Activated gamma-delta T cell treated with Interleukin-2 at 50 U/mL for 16 hours (primary cell): ENCODE results near the gene CIDEC.
"Not testable (repeated sequence)": the region's sequence is repeated elsewhere in the genome, so short reads cannot be mapped to it uniquely, and the experiment has no call there.

Experiments used
- DNase-seq: peaks from one replicate; pipeline ENCODE4 v3.0.0-alpha.2; 2020

Gene CIDEC

DNA sequence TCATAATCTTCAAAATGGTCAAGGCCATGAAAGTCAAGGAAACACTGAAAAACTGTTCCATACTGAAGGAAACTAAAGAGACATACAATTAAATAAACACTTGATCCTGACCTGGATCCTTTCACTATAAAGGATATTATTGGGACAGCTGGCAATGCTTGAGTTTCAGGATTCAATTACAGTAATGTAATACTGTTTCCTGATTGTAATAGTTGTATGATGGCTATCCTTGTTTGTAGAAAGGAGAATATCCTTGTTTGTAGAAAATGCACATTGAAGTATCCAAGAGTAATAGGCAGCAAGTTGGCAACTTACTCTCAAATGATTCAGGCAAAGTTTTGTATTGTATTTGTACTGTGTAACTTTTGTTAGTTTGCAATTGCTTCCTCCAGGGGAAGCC, 4.6 kb downstream of the CIDEC start:
- no peak for DNase-seq

DNA sequence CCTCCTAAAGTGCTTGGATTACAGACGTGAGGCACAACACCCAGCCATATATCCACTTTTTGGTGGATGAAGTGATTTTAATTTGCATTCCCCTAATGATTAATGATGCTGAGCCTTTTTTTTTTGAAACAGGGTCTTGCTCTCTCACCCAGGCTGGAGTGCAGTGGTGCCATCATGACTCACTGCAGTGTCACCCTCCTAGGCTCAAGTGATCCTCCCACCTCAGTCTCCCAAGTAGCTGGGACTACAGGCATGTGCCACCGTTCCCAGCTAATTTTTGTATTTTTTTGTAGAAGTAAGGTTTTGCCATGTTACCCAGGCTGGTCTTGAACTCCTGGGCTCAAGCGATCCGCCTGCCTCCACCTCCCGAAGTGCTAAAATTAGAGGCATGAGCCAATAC, 8.0 kb downstream of the CIDEC start:
- DNase-seq, result not testable (repeated sequence)

DNA sequence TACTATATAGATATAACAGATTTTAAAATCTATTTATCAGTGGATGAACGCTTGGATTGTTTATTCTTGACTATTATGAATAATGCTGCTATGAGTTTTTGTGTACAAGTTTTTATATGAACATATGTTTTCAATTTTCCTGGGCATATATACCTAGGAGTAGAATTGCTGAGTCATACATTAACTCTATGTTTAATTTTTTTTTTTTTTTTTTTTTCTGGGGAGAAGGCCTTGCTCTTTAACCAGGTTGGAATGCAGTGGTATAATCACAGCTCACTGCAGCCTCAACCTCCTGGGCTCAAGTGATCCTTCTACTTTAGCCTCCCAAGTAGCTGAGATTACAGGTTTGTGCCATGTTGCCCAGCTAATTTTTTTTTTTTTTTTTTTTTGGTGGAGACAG, 9.1 kb downstream of the CIDEC start:
- DNase-seq, result no peak

DNA sequence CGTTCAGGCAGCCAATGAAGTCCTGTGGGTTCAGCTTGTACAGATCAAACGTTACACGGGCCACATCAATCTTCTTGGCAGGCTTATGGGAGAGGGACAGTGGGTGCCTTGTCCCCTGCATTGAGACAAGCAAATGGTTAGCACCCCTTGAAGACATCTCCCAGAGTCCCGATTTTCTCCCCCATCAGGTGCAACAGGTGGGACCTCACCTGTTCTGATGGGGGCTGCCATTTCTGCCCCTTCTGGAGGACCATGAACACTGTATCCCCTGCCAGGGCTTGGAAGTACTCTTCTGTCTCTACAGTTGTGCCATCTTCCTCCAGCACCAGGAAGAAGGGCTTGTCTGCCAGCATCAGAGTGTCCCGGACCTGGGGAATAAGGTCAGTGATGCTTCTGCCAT, 10.1 kb downstream of the CIDEC start:
- DNase-seq, result no peak

DNA sequence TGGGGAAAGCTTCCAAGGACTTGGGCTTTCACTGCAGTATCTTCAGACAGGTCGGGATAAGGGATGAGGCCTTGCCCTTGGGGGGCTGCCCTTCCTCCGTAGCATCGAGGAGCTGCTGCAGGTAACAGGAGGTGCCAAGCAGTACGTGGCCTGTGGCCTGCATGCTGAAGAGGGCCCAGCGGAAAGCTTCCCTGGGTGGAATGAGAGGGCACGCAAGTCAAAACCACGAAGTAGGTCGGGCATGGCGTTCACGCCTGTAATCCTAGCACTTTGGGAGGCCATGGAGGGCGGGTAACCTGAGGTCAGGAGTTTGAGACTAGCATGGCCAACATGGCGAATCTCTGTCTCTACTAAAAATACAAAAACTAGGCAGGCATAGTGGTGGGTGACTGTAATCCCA, 12.9 kb downstream of the CIDEC start:
- DNase-seq, result no peak

DNA sequence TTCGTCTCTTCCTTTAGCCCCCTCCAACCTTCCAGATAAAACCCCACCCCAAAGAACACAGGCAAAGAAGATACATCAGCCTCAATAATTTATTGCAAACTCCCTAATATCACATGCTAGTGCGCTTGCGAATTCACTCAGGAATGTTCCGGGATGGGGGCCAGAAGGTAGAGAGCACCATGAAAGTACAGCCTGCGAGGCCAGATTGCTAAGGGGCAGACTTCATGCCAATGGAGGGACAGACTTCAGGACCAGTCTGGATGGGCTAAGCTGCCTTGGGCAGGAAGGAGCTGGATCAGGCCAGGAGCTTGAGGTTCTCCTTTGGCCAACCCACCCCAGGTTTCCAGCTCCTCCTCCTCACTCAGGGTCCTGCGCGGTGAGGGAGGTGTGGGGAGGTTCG, 13.4 kb downstream of the CIDEC start:
- no peak for DNase-seq

DNA sequence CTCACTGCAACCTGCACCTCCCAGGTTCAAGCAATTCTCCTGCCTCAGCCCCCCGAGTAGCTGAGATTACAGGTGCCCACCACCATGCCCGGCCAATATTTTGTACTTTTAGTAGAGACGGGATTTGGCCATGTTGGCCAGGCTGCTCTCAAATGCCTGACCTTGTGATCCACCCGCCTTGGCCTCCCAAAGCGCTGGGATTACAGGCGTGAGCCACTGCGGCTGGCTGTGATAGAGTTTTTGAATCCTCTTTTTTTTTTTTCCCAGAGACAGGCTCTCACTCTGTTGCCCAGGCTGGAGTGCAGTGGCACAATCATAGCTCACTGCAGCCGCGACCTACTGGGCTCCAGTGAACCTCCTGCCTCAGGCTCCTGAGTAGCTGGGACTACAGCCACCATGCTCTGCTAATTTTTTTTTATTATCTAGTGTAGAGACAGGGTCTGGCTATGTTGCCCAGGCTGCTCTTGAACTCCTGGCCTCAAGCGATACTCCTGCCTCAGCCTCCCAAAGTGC, 14.9 kb downstream of the CIDEC start:
- DNase-seq, result not testable (repeated sequence)

DNA sequence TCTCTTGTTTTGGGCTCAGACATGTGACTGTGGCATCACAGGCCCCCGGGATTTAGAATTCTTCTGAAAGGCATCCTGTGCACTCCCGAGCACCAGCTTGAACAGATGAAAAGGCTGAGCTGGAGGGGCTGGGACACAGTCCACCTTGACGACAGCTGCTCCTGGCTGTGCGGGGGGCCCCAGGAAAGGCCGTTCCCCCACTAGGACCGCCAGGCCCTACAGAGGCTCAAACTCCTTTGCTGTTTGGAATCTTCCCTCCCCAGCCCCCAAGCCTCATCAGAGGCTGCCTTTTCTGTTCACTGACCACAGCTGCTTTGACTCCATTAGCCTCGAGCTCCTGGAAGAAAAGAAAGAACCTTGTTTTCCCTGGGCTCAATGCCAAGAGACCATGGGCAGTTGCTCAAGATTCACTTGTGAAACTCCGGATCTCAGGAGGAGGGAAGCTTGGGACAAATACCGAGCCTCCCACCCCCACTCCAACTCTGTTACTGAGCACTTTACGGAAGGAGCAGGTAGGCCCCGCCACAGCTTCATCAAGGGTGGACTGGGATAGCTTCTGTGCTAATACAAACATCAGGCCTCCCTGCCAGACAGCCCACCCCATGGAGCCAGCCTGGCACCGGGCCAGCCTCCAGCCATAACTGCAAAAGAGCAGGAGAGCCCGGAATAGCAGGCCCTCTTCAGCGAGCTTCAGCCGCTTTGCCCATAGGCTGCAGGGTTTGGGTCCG, 15.7 kb downstream of the CIDEC start:
- no peak for DNase-seq

DNA sequence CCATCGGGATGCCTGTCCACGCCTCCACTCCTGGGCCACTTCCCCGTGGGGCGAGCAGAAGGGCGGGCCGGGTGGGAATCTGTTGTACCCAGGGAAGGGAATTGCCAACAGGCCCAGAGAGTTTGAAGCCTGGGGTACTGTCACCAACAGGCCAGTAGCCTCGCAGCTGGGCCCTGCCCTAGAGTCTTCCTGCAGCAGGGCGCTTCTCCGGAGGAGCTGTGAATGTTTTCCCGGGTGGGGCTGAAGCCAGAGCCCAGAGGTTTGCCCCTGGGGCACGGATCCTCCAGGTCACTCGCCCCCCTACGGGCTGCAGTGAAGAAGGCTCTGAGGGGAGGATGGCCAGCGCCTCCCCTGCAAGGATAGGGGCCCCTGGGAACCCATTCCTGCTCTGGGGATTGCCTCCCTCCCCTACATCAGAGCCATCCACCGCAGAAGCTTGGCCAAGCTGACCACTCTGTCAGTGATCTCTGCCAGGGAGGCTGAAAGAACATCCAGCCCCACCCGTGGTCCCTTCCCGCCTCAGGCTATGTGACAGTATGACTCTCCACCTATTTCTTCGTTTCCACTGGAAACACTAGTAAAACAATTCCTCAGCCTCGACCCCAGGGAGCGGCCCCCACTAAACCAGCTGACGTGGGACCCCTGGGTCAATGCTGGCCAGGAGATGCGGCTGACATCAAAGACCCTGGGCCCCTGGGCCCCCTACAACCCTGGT, 16.8 kb downstream of the CIDEC start:
- no peak for DNase-seq

DNA sequence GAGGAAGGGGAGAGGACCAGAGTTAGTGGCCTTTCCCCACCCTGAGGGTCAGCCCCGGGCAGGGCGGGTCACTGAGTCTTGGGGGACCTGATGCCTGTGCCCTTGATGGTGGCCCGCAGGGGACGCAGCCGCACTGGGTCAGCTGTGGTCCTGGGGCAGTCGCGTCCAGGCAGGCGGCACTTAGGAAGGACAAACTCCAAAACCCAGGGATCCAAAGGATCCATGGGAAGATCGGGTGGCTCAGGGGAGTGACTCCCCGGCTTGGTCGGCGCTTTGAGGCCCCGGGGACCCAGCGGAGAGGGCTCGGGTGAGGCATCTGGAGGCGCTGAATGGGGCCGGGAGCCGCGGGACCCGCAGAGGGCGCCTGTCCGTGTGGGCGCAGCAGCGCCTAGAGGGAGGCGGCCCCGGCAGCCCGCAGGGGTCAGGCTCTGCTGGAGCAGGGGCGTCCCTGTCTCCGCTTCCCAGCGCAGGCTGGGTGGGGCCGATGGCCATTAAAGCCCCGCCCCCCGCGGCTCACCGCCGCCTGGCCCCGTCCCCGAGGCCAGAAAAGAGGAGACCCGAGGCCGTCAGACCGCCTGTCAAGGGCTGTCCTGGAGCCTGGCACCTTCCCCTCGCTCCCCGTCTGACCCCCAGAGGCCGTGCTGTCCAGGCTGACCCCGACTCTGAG, 17.5 kb downstream of the CIDEC start:
- no peak for DNase-seq

DNA sequence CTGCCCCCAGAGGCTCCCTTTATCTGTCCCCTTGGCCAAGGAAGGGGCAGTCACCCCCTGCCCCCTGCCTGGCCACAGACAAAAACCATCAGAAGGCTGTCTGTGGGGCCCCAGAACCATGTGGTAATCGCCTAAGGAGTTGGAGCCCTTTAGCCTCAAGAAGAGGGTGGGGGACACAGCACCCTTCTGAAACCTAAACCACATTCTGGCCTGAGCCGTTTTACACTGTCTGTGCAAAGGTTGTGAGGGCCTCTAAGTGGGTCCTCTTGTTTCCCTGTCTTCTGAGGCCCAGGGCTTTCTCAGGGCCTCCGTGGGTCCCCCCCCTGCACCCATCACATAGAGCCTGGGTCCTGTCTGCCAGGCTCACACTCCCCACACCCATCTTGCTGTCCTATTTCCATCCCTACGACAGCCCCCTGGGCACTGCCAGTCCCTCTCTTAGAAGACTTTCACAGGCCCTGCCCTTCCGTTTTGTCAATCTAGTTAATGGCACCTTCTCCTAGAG, 18.4 kb downstream of the CIDEC start:
- DNase-seq, result no peak

DNA sequence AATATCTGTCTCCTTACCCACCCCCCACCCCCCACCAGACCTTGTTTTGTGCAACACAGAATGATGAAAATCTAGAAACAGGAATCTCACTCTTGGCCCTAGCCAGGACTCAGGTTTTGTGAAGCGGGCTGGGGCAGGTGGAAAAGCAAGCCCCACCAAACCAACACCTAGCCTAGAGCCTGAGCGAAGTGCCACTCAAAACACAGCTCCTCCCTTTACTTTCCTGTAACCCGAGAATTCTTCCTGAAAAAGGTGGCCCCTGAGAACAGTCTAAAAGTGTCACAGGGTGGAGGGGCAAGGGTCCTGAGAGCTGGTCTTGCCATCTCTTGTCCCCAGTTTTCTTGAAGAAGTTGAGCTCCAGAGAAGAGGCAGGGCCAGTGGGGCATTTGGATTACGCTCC, 18.9 kb downstream of the CIDEC start:
- DNase-seq, result no peak

DNA sequence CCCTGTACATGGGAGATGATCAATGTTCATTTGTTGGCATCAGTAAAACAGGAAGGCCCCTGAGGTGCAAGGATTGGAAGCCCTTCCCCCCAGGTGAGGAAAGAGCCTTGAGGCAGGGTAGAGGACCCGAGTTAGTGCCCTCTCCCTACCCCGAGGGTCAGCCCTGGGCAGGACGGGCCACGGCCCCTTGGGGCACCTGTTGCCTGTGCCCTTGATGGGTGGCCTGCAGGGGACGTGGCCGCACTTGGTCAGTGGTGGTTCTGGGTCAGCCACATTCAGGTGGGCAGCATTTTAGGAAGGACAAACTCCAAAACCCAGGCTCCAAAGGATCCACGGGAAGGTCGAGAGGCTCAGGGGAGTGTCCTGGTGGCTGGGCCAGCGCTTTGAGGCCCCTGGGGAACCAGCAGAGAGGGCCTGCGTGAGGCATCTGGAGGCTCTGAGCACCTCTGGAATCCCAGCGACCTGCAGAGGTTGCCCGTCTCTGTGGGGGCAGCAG, 20.5 kb downstream of the CIDEC start:
- no peak for DNase-seq

DNA sequence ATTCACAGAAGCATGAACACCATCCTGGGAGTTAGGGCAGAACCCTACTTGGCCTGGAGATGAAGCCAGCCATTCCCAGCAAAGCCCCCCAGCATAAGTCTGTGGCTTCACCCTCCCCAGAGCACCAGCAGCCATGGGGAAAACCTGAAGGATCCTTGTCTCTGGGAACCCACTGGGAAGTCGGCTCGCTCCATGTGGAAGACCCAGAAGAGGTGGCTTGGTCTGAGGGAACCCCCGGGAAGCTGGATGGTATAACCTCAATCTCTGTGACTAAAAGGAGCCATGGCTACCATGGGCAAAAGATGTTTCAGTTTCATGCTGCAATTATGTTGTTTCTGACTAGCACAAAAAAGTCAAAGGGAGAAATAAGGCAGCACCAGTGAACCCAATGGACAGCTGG, 24.5 kb downstream of the CIDEC start:
- no peak for DNase-seq

DNA sequence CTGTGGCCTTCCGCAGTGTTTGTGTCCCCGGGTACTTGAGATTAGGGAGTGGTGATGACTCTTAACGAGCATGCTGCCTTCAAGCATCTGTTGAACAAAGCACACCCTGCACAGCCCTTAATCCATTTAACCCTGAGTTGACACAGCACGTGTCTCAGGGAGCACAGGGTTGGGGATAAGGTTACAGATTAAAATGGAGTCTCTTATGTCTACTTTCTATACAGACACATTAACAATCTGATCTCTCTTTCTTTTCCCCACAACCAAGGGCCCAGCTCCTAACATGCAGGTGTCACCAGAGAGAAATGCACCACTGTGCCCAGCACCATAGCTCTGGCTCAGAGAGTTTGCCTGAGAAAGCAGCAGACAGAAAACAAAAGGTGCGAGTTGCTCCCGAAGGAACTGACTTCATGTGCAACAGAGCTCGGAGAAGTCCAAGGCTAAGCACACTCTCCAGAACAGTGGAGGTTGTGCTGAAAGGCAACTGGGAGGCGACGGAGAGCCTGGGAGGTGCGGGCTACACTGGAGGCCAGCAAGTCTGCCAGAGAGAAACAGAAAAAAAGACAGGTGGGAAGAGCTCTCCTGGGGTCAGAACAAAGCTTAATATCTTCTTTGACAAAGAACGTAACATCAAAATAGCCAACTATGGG, 25.6 kb downstream of the CIDEC start:
- DNase-seq, result not testable (repeated sequence)

DNA sequence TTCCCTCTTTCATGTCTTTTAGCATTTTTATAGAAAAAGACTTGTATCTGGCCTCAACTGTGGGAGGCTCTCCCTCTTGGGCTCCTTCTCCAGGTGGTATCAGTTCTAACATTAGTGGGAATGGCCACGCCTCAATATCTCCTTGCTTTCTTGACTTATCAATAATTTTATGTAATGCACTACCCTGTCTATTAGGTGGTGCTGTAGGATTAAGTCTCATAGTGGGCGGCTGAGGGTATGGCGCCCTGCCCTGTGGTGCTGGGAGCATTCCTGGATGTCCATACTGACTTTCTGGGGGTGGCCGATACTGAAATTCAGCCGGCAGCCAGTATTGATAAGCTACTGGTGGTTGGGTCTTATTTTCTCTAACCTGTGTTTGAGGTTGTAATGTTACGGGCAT, 27.5 kb downstream of the CIDEC start:
- no peak for DNase-seq

DNA sequence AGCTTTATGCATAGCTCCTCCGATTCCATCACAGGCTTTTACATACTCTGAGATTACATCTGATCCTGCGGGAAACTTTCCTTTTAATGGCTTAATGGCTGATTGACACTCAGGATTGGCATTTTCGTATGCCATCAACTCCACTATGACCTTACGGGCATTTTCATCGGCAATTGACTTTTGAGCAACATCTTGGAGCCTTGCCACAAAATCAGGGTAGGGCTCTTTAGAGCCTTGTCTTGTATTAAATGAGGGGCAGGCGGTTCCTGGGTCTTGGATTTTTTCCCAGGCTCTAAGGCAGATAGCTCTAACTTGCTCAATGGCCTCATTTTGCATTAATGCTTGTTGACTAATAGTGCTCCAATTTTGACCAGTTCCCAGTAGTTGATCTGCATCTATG, 28.1 kb downstream of the CIDEC start:
- not testable (repeated sequence) for DNase-seq

DNA sequence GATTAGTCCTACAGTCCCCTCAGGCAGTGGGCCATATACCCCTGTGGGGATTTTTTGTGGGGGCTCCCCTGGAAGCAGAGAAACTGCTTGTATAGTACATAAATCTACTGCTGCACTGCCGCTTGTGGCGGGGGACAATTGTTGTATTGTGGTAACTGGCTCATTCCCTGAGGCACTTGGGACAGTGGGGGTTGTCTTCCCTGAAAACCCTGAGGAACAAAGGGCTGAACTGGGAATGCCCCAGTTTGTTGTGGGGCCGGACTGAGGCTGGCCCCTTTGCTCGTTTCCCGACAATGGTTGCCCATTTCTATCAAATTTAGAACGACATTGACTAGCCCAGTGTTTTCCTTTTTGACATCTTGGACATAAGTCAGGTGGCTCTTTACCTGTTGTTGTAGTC, 28.7 kb downstream of the CIDEC start:
- not testable (repeated sequence) for DNase-seq

DNA sequence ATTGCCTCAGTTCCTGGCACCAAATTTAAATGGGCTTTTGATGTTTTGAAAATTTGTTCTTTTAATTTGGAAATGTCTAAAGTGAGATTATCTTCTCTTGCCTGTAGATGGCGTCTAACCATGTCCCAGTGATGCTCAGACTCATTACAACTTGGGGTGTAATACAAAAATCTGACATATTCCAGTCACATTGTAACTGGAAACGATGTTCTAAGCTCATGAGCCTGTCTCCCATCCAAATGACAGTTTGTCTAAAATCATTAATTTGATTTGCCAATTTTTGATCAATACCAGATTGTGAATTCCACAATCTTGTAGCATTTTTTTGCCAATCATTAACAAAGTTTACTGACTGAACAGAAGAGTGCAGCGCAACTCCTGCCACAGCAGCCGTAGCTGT, 31.2 kb downstream of the CIDEC start:
- not testable (repeated sequence) for DNase-seq

DNA sequence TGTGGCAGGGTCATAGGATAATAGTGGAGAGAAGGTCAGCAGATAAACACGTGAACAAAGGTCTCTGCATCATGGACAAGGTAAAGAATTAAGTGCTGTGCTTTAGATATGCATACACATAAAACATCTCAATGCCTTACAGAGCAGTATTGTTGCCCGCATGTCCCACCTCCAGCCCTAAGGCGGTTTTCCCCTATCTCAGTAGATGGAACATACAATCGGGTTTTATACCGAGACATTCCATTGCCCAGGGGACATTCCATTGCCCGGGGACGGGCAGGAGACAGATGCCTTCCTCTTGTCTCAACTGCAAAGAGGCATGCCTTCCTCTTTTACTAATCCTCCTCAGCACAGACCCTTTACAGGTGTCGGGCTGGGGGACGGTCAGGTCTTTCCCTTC, 32.2 kb downstream of the CIDEC start:
- DNase-seq, result not testable (repeated sequence)

DNA sequence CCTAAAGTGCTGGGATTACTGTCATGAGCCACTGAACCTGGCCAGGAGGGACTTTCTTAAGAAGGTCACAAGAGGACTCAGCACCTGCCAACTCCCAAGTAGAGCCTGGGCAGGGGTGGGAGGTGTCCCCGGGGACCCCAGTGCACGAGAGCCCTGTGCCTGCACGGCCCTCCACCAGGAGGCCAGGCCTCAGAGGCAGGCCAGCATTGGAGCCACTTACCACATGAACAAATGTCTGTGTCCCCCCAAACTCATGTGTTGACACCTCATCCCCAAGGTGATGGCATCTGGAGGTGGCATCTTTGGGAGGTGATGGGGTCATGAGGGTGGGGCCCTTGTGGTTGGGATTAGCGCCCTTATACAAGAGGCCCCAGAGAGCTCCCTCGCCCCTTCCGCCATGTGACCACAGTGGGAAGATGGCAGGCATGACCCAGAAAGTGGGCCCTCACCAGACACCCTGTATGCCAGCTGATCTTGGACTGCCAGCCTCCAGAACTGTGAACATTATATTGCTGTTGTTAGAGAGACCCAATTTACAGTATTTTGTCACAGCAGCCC, 33.0 kb downstream of the CIDEC start:
- no peak for DNase-seq

DNA sequence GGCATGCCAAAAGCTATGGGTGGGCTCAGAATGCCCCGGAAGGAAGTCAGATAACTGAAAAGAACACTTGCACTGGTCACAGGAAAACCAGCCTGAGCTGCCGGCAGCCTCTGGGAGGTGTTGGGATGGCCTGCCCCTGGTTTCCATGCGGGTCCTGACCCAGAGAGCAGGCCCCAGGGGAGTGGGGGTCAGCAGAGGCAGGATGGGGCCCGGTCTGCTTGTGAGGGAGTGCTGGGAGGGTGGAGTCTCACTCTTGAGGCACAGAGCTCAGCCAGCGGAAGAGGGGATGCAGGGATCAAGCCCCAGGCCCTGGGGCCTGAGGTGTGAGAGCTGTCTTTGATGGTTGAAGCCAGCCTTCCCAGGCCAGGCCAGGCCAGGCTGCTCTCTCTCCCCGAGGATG, 33.8 kb downstream of the CIDEC start:
- DNase-seq, result no peak
